Sigmoid colon (tissue), 4 donors: ENCODE measurements around the gene CCL4.

ENCODE experiments used
- POLR2A ChIP-seq, 2 donors: fragments of 450-650 bp; IDR thresholded peaks; one replicate each; pipeline ENCODE4 v1.6.1; 2016; ENCODE audit warnings: antibody characterized with exemption in 2 of 2, mild to moderate bottlenecking in 2 of 2, moderate library complexity in 2 of 2
- POLR2AphosphoS5 ChIP-seq, 4 donors: sonication (generic); formaldehyde crosslinking; IDR thresholded peaks; one replicate each; pipeline ENCODE4 v1.6.1; 2017; ENCODE audit warnings: antibody characterized with exemption in 4 of 4
- TF ChIP-seq, protein P1 (sequence below), 4 experiments: fragments of 450-650 bp in 3 of 4; fragments of 200-600 bp in 1 of 4; IDR thresholded peaks; one replicate each; pipeline ENCODE4 v1.5.1; 2016 to 2019; ENCODE audit warnings: antibody characterized with exemption in 4 of 4, mild to moderate bottlenecking in 3 of 4, moderate library complexity in 2 of 4

DNA sequence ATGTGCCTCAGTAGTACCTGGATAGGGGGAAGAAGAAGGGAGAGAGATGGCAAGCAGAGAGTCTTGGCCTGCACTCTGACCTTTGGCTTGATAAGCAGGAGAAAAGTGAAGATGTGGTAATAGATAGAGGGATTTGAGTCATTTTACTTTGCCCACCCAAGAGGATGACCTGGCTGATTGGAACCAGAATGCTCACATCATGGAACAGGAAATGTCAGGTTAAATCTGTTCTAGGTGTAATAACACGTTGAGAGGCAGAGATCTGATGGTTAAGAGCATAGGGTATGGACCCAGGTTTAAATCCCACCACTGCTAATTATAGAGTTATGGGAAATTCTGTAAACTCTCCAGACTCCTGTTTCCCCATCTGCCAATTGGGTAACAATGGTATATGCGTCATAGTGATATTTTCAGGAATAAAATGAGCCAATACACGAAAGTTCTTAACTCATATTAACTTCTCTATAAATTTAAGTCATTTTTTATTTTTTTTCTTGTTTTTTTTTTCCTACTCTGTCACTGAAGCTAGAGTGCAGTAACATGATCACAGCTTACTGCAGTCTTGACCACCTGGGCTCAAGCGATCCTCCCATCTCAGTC lies 47.6 kb upstream of the CCL4 start:
- TF ChIP-seq, protein P1, sequence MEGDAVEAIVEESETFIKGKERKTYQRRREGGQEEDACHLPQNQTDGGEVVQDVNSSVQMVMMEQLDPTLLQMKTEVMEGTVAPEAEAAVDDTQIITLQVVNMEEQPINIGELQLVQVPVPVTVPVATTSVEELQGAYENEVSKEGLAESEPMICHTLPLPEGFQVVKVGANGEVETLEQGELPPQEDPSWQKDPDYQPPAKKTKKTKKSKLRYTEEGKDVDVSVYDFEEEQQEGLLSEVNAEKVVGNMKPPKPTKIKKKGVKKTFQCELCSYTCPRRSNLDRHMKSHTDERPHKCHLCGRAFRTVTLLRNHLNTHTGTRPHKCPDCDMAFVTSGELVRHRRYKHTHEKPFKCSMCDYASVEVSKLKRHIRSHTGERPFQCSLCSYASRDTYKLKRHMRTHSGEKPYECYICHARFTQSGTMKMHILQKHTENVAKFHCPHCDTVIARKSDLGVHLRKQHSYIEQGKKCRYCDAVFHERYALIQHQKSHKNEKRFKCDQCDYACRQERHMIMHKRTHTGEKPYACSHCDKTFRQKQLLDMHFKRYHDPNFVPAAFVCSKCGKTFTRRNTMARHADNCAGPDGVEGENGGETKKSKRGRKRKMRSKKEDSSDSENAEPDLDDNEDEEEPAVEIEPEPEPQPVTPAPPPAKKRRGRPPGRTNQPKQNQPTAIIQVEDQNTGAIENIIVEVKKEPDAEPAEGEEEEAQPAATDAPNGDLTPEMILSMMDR (IDR thresholded peaks at IDR 0.05), result no peak
- TF ChIP-seq POLR2AphosphoS5 (IDR thresholded peaks at IDR 0.05), result no peak
- no peak for TF ChIP-seq POLR2A (IDR thresholded peaks at IDR 0.05)
